Measurements from ENCODE around the gene SLC29A1.

The SLC29A1 gene

DNA sequence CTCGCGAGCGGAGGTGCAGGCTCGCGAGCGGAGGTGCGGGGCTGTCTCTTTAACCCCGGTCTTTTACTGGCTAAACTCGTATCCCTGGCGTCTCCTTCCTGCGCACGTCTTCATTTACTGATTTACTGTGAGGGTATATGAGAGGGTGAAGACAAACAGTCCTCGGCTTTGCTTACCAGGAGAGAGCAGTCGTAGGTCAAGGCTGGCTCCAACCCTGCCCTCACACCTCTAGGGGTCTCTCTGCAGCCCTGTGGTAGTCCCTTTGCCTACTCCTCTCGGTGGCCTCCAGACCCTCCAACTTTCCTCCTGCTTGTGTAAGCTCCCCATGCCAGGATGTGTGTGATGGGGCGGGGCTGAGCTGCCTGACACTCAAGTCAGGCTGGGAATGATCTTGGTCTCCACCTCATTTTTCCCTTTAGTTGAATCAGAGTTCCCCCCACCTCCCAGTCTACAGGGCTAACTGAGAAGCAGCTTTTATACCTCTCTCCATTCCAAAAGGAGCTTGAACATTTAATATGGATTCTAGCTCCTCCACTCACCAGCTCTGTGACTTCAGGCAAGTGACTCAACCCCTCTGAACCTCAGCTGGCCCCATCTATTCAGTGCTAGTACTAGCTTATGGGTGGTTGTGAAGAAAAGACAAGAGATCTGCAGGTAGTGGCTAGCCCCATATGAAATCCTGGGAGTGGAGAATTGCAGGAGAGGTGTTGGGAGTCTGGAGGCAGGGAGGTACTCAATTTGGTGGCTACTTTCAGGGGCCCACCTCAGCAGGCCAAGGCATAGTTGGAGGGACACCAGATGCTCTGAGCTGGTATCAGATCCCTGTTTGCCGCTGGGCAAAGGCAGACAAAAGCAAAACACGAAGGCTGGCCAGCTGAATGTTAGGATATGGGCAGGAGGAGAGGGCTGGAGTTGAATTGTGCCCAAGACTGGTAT is 902 bp downstream of the SLC29A1 start:
- no peak for DNase-seq

DNA sequence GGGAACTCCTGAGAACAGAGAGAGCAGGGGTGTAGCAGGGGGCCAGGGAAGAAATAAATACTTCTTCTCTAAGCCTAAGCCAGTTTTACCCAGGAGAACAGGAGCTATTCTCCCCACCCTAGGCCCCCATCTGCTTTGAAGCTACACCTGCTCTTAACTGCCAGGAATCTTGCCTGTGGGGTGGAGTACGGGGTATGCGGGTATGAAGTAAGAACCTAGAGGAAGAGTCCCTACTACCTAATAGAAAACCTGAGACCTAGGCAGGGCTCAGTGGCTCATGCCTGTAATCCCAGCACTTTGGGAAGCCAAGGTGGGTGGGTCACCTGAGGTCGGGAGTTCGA is 1.5 kb downstream of the SLC29A1 start:
- no peak for DNase-seq

DNA sequence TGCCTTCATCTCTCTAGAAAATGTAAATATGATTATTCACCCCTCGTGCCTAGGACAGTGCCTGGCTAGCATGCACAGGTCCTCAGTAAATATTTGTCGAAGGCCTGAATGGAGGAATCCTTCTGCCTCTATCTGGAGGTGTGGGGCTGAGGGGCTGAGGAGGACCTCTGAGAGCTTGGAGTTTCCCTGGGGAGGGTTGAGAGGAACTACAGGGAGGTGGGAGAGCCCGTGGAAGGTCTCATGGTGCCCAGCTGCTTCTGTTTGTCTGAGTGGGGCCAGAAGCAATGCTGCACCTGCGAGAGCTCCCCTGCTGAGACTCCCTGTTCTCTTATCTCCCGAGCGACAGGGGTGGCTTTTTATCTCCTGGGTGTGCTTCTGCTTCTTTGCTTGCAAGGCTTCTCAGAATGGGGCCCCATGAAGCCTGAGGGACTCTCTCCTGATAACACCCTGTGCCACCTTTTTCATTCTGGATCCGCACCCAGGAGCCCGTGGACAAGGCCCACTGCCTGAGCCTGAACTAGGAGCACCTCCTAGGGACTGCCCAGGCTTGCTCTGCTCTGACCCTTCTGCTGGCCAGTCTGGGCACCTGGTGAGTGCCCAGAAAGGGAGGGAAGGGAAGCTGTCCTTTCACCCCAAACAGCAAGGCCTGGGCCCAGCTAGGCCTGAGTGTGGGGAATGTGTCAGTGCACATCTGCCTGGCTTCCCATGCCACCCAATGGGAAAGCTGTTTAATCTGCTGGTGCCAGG is 2.4 kb downstream of the SLC29A1 start:
- DNase-seq, result no peak

DNA sequence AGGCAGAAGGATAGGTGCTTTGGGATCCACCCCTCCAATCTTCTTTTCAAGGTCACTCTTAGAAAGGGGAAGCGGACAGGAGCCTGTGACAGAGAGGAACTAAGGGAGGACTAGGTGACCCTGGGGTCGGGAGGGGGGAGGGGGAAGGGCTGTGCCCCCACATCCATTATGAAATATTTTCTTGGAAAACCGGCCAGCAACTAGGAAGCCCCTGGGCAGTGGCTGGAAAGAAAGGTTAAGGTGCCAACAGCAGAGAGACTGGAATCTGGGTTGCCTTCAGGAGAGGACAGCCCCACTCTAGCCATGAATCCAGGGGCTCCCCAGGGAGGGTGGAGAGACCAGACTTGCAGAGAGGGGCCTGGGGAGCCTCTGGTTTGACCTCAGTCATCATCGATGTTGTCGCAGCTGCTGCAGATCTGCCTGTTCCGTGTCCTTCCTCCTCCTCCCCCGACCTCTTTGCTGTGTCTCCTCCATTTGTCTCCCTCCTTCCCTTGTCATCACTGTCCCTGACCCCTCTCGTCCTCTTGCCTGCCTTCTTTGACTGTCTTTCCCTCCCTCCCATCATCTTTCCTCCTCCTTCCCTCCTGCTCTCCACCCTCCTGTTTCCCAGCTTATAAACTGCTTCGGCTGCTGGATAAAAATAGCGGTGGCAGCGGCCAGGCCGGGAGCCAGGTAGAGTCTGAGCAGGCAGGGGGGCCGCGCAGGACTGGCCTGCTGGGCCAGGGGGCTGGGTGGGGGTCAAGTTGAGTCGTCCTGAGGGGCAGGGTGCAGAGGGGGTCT is 3.2 kb downstream of the SLC29A1 start:
- peak; percentile 65 for DNase-seq

DNA sequence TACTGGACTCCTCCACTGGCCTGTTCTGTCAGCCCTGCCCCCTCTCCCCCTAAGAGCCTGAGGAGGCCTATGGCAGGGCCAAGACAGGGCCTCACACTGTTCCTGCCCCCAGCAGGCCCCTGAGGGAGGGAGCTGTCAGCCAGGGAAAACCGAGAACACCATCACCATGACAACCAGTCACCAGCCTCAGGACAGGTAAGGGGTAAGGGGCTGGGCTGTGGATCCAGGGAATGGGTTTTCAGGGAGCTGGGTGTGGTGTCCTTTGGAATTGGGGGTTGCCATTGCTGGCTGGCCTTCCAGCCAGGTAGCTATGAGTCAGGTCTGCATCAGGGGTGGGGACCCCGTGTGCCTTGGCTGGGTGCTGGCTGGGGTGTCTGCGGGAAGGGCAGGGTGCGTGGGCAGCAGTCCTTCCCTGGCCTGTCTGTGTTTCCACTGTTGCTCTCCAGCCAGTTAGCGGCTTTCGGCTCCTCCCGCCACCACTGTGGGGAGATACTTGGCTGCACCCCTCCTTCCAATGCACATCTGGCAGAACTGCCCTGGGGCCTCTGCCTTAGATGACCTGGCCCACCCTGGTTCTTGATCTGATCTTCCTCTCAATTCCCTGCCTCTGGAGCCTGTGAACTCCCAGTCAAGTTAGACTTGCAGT is 3.9 kb downstream of the SLC29A1 start:
- DNase-seq, result peak; percentile 53

DNA sequence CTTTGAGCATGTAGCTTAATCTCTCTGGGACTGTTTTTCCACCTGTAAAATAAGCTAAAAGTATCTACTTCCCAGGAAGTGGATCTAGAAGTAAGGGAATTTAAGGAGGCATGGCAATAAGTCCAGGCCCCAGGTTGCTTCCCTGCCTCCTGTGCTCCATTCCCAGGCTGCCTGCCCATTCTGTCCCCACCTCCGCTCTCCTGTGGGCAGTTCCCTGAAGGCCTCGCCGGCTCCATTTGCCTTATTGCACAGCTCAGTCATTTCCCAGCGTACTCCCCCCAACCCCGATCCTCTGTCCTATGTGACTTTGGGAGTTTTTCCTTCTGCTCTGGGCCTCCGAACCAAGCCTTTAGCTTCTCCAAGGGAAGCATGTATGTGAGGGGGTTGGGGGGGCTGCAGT is 4.6 kb downstream of the SLC29A1 start:
- DNase-seq, result no peak

DNA sequence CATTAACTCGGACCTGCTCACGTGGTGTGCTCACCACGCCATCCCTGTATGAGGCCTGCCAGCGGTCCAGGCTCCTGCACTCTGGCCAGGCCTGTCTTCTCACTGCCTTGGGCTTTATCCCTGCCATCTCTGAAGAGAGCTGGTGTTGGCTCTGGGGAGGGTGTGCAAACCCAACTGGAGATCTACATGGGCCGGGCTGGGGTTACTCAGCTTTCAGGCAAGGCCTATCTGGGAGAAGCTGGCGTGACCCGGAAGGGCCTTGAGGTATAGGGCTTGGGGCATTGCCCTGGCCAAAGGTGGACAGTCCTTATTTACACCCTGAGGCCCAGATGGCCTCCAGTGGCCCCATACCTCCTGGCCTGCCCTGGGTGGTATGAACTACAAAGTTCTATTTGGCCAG is 5.0 kb downstream of the SLC29A1 start:
- no peak for DNase-seq

DNA sequence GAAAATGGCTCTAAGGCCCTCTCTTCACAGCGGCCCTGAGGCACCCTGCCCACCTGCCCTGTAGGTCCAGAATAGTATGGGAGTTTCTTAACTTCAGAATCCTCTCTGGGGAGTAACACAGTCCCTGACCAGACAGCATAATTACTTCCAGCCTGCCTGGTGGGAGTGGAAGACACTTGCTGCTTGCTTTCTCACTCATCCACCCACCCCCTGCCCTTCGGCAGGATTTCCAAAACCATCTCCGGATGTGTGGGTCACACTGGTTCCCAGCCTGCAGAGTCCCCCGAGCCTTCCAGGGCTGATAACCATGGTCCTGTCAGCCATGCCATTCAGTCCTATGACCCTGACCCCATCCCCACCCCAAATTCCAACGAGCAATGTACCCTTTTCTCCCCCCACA is 5.4 kb downstream of the SLC29A1 start:
- no peak for DNase-seq

DNA sequence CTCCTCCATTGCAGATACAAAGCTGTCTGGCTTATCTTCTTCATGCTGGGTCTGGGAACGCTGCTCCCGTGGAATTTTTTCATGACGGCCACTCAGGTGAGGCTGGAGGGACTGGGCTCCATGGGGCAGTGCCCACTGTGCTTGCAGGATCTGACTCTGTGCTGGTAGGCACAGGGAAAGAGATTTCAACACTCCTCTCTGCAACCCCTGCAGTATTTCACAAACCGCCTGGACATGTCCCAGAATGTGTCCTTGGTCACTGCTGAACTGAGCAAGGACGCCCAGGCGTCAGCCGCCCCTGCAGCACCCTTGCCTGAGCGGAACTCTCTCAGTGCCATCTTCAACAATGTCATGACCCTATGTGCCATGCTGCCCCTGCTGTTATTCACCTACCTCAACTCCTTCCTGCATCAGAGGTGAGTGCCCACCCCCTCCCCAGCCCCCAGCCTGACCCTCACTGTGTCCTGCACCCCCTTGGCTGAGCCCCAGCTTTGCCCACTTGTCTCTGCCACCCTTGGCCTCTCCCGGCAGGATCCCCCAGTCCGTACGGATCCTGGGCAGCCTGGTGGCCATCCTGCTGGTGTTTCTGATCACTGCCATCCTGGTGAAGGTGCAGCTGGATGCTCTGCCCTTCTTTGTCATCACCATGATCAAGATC is 6.1 kb downstream of the SLC29A1 start:
- peak; percentile 12 for DNase-seq

DNA sequence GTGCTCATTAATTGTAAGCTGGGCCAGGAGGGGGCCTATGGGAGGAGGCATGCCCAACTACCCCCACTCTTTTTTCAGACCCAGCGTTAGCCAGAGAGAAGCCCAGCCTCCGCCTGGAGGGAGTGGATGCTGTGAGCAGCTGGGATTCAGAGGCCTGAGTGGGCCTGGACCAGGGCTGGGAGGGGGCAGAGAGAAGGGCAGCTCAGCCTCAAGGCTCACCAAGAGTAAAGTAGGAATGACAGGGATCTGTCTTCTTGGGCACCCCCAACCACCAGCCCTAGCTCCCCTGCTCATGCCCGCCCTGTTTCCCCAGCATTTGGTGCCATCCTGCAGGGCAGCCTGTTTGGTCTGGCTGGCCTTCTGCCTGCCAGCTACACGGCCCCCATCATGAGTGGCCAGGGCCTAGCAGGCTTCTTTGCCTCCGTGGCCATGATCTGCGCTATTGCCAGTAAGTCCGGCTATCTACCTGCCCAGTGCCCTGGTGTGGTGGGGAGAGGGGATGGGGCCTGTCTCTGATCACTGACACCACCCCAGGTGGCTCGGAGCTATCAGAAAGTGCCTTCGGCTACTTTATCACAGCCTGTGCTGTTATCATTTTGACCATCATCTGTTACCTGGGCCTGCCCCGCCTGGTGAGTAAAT is 6.8 kb downstream of the SLC29A1 start:
- DNase-seq, result peak; percentile 3

DNA sequence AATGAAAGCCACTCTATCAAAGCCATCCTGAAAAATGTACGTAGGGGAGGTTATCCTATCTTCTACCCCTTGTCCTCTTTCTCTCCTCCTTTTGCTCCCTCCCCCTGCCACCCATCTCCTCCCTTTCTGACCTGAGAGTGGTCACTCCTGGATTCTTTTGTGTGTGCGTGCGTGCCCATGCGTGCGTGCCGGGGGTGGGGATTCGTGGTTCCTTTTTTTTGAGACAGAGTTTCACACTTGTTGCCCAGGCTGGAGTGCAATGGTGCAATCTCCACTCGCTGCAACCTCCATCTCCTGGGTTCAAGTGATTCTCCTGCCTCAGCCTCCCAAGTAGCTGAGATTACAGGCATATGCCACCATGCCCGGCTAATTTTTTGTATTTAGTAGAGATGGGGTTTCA is 8.0 kb downstream of the SLC29A1 start:
- peak; percentile 15 for DNase-seq

DNA sequence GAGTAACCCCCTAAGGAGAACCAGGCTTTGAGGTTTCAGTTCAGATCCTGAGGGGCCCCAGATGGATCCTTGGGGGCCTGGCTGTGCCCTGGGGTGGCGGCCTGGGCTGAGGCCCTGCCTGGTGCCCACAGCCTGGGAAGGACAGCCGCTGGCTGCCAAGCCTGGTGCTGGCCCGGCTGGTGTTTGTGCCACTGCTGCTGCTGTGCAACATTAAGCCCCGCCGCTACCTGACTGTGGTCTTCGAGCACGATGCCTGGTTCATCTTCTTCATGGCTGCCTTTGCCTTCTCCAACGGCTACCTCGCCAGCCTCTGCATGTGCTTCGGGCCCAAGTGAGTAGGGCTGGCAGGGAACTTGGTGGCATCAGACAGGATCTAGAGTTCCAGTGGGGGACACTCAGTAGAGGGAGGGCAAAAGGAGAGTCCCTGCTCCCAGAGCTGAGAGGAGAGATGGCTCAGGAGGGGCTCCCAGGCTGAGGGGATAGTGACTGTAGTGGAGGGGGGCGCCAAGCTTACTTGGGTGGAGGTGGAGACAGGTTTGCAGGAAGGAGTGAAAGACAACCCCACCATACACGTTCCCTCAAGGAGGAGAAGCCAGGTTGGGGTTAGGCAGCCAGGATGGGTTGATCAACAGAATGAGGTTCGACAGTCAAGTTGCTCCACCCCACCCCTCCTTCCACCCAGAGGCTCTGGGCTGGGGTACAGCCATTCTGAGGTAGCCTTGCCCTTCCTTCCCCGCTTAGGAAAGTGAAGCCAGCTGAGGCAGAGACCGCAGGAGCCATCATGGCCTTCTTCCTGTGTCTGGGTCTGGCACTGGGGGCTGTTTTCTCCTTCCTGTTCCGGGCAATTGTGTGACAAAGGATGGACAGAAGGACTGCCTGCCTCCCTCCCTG is 9.5 kb downstream of the SLC29A1 start:
- peak; percentile 23 for DNase-seq

DNA sequence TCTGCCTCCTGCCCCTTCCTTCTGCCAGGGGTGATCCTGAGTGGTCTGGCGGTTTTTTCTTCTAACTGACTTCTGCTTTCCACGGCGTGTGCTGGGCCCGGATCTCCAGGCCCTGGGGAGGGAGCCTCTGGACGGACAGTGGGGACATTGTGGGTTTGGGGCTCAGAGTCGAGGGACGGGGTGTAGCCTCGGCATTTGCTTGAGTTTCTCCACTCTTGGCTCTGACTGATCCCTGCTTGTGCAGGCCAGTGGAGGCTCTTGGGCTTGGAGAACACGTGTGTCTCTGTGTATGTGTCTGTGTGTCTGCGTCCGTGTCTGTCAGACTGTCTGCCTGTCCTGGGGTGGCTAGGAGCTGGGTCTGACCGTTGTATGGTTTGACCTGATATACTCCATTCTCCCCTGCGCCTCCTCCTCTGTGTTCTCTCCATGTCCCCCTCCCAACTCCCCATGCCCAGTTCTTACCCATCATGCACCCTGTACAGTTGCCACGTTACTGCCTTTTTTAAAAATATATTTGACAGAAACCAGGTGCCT is 10.2 kb downstream of the SLC29A1 start:
- DNase-seq, result no peak

DNA sequence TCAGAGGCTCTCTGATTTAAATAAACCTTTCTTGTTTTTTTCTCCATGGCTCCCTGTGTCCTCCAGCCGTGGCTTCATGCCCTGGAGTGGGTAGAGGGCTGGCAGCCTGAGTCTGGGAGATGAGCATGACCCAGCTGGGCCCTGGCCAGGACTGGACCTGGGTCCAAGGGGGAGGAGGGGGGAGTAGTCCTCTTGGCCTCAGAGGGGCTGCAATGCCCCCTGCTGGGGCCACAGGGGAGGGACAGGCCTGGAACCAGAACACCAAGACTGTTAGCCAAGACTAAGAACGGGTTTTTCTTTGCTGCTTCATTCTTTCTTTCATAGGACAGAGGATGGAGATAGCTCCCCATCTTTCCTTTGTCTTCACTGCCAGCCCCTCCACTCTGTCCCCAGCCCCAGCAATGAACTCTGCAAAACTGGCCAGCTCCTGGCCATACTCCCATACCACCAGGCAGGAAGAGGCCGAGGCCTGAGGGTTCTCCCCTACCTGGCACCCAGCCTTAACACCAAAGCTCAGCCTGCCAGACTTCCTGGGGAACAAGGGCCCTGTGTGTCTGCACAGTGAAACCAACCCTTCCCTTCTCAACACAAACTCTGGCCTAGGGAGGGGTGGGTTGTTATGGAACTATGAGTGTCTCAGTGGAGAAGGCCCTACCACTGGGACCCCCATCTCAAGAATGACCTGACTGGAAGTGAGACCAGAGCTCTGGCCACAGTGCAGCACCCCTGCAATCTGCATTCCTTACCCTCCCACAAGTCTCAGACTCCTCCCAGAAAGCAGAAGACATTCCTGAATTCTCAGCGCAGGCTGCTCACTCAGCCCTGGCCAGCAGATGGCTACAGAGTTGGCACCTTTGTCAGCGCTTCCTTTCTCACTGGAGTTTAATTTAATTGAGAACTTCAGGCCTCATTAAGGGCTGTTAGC is 11.0 kb downstream of the SLC29A1 start:
- peak; percentile 90 for DNase-seq

DNA sequence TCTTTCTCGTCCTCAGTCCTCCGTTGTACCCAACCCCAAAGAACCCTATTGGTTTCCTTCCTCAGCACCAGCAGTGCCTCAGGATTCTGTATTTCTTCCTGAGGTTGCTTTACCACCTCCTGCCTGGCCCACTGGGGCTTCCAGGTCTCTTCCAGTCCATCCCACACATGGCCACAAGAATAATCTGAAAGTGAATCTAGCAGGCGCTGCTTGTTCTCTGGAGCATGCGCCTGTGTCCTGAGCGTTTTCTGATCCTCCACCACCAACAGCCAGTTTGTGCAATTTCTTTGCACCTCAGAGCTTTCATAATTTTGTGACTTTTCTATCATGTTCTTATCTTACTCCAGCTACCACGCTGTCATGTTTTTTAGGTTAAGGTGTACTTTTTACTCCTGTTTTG is 11.9 kb downstream of the SLC29A1 start:
- DNase-seq, result no peak

DNA sequence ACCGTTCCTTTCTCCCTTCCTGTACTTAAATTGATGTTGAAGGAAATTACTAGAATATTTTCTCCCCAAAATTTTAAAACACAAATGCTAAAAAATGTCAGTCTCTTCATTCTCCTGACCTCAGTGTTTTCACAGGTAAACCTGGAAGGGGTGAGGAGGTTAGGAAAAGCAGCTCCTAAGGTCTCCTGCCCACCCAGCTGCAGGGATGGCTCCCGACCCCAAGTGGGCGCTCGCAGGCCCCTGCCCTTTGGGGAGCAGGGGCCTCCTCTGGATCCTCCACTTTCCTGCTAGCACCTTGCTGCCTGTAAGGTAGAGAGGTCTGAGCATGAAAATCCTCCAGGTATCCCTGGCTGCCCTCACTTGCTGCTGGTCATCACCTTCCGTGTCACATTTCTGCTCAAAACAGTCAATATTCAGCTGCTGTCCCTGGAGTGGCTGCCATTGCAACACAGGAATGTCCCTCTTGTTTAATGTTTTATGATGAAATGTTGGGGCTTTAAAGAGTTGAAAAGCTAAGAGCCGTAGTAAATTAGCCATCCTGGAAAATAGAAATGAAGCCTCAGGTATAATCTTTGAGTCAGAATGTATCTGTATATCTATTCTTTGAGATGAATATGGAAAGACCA is 12.6 kb downstream of the SLC29A1 start:
- DNase-seq, result no peak

DNA sequence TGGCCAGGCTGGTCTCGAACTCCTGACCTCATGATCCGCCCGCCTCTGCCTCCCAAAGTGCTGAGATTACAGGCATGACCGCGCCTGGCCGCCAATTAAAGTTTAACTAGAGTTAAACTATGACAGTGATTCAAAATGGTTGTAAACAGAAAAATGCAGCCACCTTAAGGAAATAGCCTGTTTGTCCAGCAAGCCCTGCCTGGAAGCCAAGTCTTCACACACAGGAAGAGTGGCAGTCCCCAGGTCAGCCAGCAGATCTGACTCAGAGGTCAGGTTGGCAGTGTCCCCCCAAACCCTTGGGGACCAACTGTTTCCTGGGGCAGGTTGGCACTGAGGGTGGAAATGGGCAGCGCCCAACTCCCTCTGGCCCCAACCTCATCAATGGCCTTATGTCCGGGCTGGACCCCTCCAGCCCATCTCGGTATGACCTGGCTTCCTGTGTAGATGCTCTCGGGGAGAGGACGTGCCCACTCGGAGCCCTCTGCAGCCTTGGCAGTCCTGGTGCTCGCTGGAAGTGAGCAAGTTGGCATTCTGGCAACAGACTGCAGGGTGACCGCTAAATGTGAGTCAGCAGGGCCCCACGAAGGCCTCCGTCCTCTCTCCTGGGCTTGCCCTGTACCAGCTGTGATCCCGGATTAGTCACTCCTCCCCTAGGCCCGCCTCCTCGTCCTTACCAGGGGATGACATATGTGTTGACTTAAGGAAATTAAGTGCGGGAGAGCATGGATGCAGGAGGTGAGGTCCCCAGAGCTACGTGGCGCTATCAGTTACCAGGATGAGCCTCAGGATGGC is 13.8 kb downstream of the SLC29A1 start:
- DNase-seq, result peak; percentile 92
